Lung (tissue), 12 donors: ENCODE data around the gene OR56A5. TPM values are rescaled to one million over a fixed set of nuclear protein-coding genes. Genes with fewer than 3 reads are reported as not detected.
A peak's percentile ranks its signal among the peaks of the same experiment; 100 is the strongest.

Experiments
- ATAC-seq: fragments of 200-7000 bp; cut with Tn5 transposase; one replicate; pipeline ENCODE4 v1.9.1; 2020; ENCODE audit warnings: moderate number of reproducible peaks; ENCODE audit not compliant: insufficient read depth, low FRiP score
- DNase-seq, 3 donors: peaks; one replicate each; pipeline ENCODE4 v3.0.0-alpha.2; 2013 to 2017
- H3K27ac ChIP-seq, 2 donors: one replicate each; pipeline ENCODE4 v1.5.1; 2013; ENCODE audit warnings: mild to moderate bottlenecking in 2 of 2, moderate library complexity in 2 of 2, control low read depth in 1 of 2, inconsistent platforms in 1 of 2, low read depth in 1 of 2, low read length in 1 of 2
- H3K27me3 ChIP-seq, 3 donors: one replicate each; pipeline ENCODE4 v1.5.1; 2013; ENCODE audit warnings: low read length in 2 of 3; ENCODE audit not compliant: control insufficient read depth in 3 of 3, insufficient read depth in 3 of 3
- H3K36me3 ChIP-seq, 4 donors: one replicate each; pipeline ENCODE4 v1.5.1; 2013; ENCODE audit warnings: low read length in 4 of 4, mild to moderate bottlenecking in 1 of 4, moderate library complexity in 1 of 4; ENCODE audit not compliant: control insufficient read depth in 4 of 4, insufficient read depth in 4 of 4
- H3K4me1 ChIP-seq, 5 donors: one replicate each; pipeline ENCODE4 v1.5.1; 2013; ENCODE audit warnings: low read length in 5 of 5, mild to moderate bottlenecking in 2 of 5, moderate library complexity in 1 of 5; ENCODE audit not compliant: control insufficient read depth in 5 of 5, insufficient read depth in 5 of 5
- H3K4me3 ChIP-seq: one replicate; pipeline ENCODE4 v1.5.1; 2013; ENCODE audit warnings: mild to moderate bottlenecking, control low read depth, moderate library complexity
- H3K9ac ChIP-seq, 2 donors: one replicate each; pipeline ENCODE4 v1.5.1; 2013; ENCODE audit warnings: low read length in 2 of 2, control low read depth in 1 of 2; ENCODE audit not compliant: insufficient read depth in 1 of 2
- H3K9me3 ChIP-seq, 4 donors: one replicate each; pipeline ENCODE4 v1.5.1; 2013; ENCODE audit warnings: low read length in 3 of 4, mild to moderate bottlenecking in 1 of 4, moderate library complexity in 1 of 4; ENCODE audit not compliant: control insufficient read depth in 4 of 4, insufficient read depth in 3 of 4
- WGBS, 2 donors: extraction: QIAGEN DNeasy Blood & Tissue Kit; methylation state at CpG; one replicate each; pipeline ENCODE4 v1.1.7; 2013; 5-methylcytosine and 5-hydroxymethylcytosine counted together
- polyA plus RNA-seq, 2 donors: library from polyadenylated mRNA; stranded (reverse); fragments of 200-250 nt; gene quantifications; one replicate each; pipeline ENCODE4 v1.2.1, GENCODE V29; 2013
- total RNA-seq, 2 donors: library from RNA; depleted of rRNA in 1 of 2; stranded (reverse); fragments of >200 nt in 1 of 2; gene quantifications; one replicate each; pipeline ENCODE4 v1.2.1, GENCODE V29; 2014 to 2021
- TF ChIP-seq, protein P1 (sequence below): IDR thresholded peaks from 2 replicates; pipeline ENCODE4 v1.5.1; 2012; ENCODE audit warnings: mild to moderate bottlenecking; ENCODE audit errors: control extremely low read depth, extremely low read depth
- donor health status: control.
- donor health status: control.
- donor health status: Bipolar disorder and iron deficiency.
- donor health status: healthy.
- donor health status: DM: yes; HTN: yes; CAD: no.

Gene OR56A5
- total and polyA plus RNA-seq, 4 donors = not detected

DNA sequence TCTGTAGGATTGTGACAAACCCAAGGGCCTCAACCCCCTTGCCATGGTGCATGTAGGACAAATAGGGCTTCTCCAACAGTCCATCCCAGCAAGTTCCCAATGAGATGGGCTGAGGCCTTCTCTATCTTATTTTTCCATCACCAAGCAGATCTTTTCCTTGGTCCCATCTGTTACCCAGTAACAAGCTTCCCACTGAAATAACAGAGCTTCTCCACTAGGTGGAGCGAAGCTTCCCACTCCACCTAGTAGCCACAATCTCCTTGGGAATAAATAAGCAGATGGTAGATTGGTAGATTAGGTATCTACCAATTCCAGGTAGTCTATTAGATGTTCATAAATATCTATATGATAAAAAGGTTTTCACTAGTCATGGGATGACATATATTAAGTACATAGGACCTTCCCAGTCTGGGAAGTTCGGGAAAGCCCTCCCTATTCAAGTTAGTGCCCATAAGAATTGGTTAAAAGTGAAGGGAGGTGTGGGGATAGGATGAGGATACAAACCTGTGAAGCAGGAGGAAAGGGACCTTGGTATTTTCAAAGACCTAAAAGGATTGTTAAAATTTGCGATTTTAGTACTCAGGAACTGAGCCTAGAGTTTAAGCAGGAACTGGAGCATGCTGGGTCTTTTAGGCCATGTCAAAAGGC, 24.4 kb upstream of the OR56A5 start:
- 63 to 72% methylated on average over 3 of the region's 3 CpGs for WGBS, 2 donors

DNA sequence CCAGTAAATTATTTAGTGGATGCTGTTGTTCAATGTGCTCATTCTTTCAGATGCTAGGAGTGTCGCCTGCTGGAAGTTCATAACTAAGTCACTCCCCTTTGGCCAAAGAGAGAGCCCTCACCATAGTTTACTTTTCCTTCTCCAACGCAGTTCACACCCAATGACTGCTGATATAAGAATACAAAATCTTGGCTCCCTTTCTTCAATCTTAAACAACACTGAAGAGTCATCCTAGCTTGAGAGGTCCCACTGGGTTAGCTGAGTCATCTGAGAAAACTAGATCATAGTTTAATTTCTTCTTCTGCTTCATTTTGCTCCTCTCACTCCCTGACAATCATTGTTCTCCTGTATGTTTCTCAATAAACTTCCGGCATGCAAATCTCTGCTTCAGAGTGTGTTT, 23.9 kb upstream of the OR56A5 start:
- 55 to 72% methylated on average over 3 of the region's 3 CpGs for WGBS, 2 donors
- DNase-seq (peak in 1 of 3 donors; percentile 8), ATAC-seq (no peak)
- H3K4me1 ChIP-seq = peaks cover 0 to 1% (median 0%) of the 10 kb centered on the region in 5 donors
- H3K9ac ChIP-seq = no peak overlapping the region
- no peak overlapping the region for H3K4me3 ChIP-seq
- H3K27ac ChIP-seq = no peak overlapping the region
- no peaks in the 10 kb centered on the region for H3K36me3 ChIP-seq
- no peaks in the 10 kb centered on the region for H3K27me3 ChIP-seq
- no peaks in the 10 kb centered on the region for H3K9me3 ChIP-seq
- TF ChIP-seq, protein P1, sequence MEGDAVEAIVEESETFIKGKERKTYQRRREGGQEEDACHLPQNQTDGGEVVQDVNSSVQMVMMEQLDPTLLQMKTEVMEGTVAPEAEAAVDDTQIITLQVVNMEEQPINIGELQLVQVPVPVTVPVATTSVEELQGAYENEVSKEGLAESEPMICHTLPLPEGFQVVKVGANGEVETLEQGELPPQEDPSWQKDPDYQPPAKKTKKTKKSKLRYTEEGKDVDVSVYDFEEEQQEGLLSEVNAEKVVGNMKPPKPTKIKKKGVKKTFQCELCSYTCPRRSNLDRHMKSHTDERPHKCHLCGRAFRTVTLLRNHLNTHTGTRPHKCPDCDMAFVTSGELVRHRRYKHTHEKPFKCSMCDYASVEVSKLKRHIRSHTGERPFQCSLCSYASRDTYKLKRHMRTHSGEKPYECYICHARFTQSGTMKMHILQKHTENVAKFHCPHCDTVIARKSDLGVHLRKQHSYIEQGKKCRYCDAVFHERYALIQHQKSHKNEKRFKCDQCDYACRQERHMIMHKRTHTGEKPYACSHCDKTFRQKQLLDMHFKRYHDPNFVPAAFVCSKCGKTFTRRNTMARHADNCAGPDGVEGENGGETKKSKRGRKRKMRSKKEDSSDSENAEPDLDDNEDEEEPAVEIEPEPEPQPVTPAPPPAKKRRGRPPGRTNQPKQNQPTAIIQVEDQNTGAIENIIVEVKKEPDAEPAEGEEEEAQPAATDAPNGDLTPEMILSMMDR = no peak

More for the DNA sequence above, 24.4 kb upstream of the OR56A5 start:
- H3K27ac ChIP-seq = no peak overlapping the region
- DNase-seq (peak in 1 of 3 donors; percentile 9), ATAC-seq (no peak)
- H3K4me3 ChIP-seq = no peak overlapping the region
- H3K9ac ChIP-seq = no peak overlapping the region
- no peaks in the 10 kb centered on the region for H3K9me3 ChIP-seq
- no peaks in the 10 kb centered on the region for H3K27me3 ChIP-seq
- no peaks in the 10 kb centered on the region for H3K36me3 ChIP-seq
- TF ChIP-seq, protein P1 = no peak
- peaks cover 0 to 1% (median 0%) of the 10 kb centered on the region in 5 donors for H3K4me1 ChIP-seq

DNA sequence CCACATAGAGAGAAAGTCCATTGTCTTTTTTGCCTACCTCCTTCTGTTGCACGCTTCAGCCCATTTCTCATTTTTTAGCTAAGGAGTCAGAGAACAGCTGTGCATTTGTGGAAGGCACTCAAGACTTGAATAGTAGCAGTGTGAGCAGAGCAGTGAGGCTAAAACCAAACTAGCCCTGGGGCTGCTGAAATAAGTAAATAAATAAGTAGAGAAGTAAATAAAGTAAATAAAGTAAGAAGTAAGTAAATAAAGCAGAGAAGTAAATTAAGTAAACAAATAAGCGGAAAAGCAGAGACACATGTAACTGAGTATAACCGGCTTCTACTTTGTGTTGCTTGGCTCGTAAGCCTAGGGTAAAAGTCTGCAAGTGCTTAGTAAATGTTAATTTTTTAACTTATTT, 20.9 kb upstream of the OR56A5 start:
- TF ChIP-seq, protein P1 = no peak
- Histone ChIP-seq H3K27ac (no peak overlapping the region), H3K4me1 (peaks cover 0 to 1% (median 0%) of the 10 kb centered on the region in 5 donors), H3K27me3 (no peaks in the 10 kb centered on the region), H3K36me3 (no peaks in the 10 kb centered on the region), H3K9ac (no peak overlapping the region), H3K4me3 (no peak overlapping the region), H3K9me3 (peaks cover 0 to 2% (median 0%) of the 10 kb centered on the region in 4 donors)
- ATAC-seq (no peak), DNase-seq (no peak)
- WGBS, 2 donors = 70 to 90% methylated on average over 4 of the region's 4 CpGs

DNA sequence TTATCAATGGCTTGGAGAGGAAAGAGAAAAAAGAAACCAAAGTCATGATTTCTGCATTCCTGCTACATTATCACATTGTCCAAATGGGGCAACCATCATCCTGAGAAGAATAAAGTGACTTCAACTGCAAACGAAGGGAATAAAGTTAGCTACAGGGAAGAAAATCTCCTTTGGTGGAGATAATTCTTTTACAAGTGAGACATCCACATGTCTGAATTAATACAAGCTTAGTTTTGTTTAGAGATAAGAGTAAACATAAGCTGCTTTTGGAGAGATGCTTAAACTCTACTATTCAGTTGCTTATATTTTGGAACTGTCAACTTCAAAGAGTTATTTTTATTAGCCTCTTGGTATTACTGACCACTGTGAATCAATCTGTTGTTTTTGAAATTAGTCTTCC, 18.6 kb upstream of the OR56A5 start, which contains the start of gene OR52L1:
TSS of gene OR52L1 (minus strand) at position 101 of the 400 bp plus-strand sequence. CDS start at position 46, 55 bp downstream.
- H3K27ac ChIP-seq = no peak within 1 kb of the TSS
- no peaks in the 10 kb centered on the region for H3K27me3 ChIP-seq
- DNase-seq (no peak), ATAC-seq (no peak)
- TF ChIP-seq, protein P1 = no peak
- H3K4me3 ChIP-seq = no peak within 1 kb of the TSS
- H3K9ac ChIP-seq = no peak within 1 kb of the TSS
- no peaks in the 10 kb centered on the region for H3K4me1 ChIP-seq
- H3K36me3 ChIP-seq = no peaks in the 10 kb centered on the region
- WGBS, 2 donors = 68 to 69% methylated on average over 1 of the region's 1 CpG
- peaks cover 0 to 8% (median 0%) of the 10 kb centered on the region in 4 donors for H3K9me3 ChIP-seq
